ENCODE measurements around the gene BAHCC1. TPM values are rescaled to one million over a fixed set of nuclear protein-coding genes. Genes with fewer than 3 reads are reported as not detected.

The BAHCC1 gene
- total and polyA plus RNA-seq, 9 of the 15 experiments (the other 6 are each of a cell fraction or from before 2014, with no cell fraction given) = 0.14 to 26.9 (median 5.0) TPM

- TF ChIP-seq ZNF3 (CRISPR knock-in tag; IDR thresholded peaks at IDR 0.05) (no peak), ZNF184 (CRISPR knock-in tag; IDR thresholded peaks at IDR 0.05) (no peak), MTA3 (IDR thresholded peaks at IDR 0.05; ENCODE audit: borderline replicate concordance) (no peak; the same call in 1 of the 2 replicates), ZFP30 (CRISPR knock-in tag; IDR thresholded peaks at IDR 0.05; ENCODE audit: borderline replicate concordance) (no peak), KLF6 (CRISPR knock-in tag; IDR thresholded peaks at IDR 0.05; ENCODE audit: borderline replicate concordance) (no peak), ELF4 (CRISPR knock-in tag; IDR thresholded peaks at IDR 0.05) (no peak), SNRNP70 (optimal IDR thresholded peaks at IDR 0.05; ENCODE audit: low read depth, low read length) (peak; percentile 93), ZKSCAN8 (CRISPR knock-in tag; IDR thresholded peaks at IDR 0.05) (no peak), CTBP1 (IDR thresholded peaks at IDR 0.05; ENCODE audit: borderline replicate concordance) (0 out of 2 replicates have a peak, but pooled peaks have one; percentile 10), ZNF133 (CRISPR knock-in tag; IDR thresholded peaks at IDR 0.05) (no peak), TAL1 (IDR thresholded peaks at IDR 0.05) (no peak), ZEB2 (IDR thresholded peaks at IDR 0.05) (no peak), GTF2F1 (IDR thresholded peaks at IDR 0.05; ENCODE audit: low read depth, low read length) (no peak), FOXJ3 (CRISPR knock-in tag; IDR thresholded peaks at IDR 0.05) (no peak), TCF15 (CRISPR knock-in tag; IDR thresholded peaks at IDR 0.05) (no peak), AFF1 (IDR thresholded peaks at IDR 0.05; ENCODE audit: low read depth in 1 of 2, partially characterized antibody in 2 of 2) (peak in 1 of 2 experiments; percentile 43), ZNF408 (CRISPR knock-in tag; IDR thresholded peaks at IDR 0.05; ENCODE audit: low read depth) (no peak), SRSF3 (IDR thresholded peaks at IDR 0.05; ENCODE audit: insufficient read depth, low read length) (no peak), CBX2 (IDR thresholded peaks at IDR 0.05; ENCODE audit: insufficient read depth, low read length, poor library complexity, severe bottlenecking) (no peak), THRAP3 (IDR thresholded peaks at IDR 0.05; ENCODE audit: borderline replicate concordance) (no peak), RAD21 (CRISPR knock-in tag; conservative IDR thresholded peaks at IDR 0.05 in 1 of 2, IDR thresholded peaks at IDR 0.05 in 1 of 2) (no peak), ZNF431 (CRISPR knock-in tag; IDR thresholded peaks at IDR 0.05) (no peak; the same call in 1 of the 2 replicates), ZNF551 (CRISPR knock-in tag; IDR thresholded peaks at IDR 0.05) (no peak), TAF9B (IDR thresholded peaks at IDR 0.05; ENCODE audit: partially characterized antibody) (no peak), GTF2A2 (tag; IDR thresholded peaks at IDR 0.05) (no peak)
These were observed 116.7 kb downstream of the BAHCC1 start (continued) for GRCh38 chr17:81511804-81512561.
